ENCODE results near the gene ABI1. TPM values are rescaled to one million over a fixed set of nuclear protein-coding genes. Genes with fewer than 3 reads are reported as not detected.

ABI1 gene
- total RNA-seq, 1 donor from 2014 or later: 61.1 TPM

DNA sequence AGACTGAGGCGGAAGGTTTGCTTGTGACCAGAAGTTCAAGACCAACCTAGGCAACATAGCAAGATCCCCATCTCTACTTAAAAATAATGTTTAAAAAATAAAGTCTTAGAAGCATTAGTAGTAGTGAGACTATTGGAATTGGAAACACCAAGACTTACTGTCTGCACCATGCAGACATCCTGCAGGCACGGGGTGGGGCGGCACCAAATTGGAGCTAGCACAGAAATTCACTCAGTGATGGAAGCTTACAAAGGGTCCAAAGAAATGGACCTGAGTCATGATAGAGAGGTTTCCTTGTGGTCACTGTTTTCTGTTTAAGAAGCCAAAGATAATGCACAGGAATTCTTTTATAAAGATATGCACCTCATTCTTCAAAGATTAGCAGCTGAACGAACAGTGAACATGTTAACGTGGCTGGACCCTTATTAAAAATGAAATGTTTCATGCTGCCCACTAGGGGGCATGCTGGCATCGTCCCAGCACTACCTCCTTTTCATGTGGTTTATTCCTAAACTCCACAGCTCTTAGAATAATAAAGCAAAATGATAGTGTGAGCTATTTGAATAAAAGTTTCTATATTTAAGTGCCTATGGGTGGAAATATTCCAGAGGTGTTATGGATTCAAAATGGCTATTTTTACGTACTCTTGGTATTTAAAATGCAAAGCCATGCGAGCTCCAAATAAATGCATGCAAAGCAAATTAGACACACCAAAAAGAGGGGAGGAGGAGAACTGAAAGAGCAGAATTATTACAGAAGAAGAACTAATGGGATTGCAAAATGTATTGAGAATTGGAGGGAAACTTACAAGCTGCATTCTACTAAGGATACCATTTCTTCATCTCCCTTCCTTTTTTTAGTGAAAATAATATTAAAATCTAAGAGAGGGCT, 134.7 kb downstream of the ABI1 start:
- FAIRE-seq (no peak), DNase-seq (ENCODE audit: low read depth) (peak; percentile 55)
- no peak overlapping the region for H3K4me3 ChIP-seq (ENCODE audit: low read depth, low read length)
- H3K27me3 ChIP-seq (ENCODE audit: control insufficient read depth, insufficient read depth, low read length): no peaks in the 10 kb centered on the region
- TF ChIP-seq, protein P1, sequence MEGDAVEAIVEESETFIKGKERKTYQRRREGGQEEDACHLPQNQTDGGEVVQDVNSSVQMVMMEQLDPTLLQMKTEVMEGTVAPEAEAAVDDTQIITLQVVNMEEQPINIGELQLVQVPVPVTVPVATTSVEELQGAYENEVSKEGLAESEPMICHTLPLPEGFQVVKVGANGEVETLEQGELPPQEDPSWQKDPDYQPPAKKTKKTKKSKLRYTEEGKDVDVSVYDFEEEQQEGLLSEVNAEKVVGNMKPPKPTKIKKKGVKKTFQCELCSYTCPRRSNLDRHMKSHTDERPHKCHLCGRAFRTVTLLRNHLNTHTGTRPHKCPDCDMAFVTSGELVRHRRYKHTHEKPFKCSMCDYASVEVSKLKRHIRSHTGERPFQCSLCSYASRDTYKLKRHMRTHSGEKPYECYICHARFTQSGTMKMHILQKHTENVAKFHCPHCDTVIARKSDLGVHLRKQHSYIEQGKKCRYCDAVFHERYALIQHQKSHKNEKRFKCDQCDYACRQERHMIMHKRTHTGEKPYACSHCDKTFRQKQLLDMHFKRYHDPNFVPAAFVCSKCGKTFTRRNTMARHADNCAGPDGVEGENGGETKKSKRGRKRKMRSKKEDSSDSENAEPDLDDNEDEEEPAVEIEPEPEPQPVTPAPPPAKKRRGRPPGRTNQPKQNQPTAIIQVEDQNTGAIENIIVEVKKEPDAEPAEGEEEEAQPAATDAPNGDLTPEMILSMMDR (IDR thresholded peaks at IDR 0.05; ENCODE audit: insufficient read depth, low read length, severe bottlenecking): peak; percentile 65
- H3K36me3 ChIP-seq (ENCODE audit: control insufficient read depth, insufficient read depth, low read length): peaks cover 3% of the 10 kb centered on the region

DNA sequence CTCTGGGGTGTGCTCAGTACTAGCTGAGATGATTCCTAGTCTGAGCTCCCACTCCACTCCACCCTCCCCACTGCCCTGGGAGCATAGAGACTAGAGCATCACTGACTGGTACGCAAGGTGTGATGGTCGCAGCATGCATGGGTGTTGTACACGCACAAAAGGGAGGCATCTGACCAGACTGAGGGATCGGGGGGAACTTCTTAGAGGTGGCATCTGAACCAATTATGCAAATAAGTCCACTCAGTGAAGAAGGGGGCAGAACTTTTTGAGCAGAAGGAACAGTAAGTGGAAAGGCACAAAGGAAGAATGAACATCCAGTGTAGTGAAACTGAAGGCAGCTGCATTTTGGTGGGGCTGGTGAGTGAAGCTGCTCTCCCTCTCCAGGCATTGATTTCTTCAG, 137.7 kb downstream of the ABI1 start:
- Histone ChIP-seq H3K4me3 (ENCODE audit: low read depth, low read length) (no peak overlapping the region), H3K27me3 (ENCODE audit: control insufficient read depth, insufficient read depth, low read length) (no peaks in the 10 kb centered on the region), H3K36me3 (ENCODE audit: control insufficient read depth, insufficient read depth, low read length) (peaks cover 3% of the 10 kb centered on the region)
- TF ChIP-seq, protein P1 (IDR thresholded peaks at IDR 0.05; ENCODE audit: insufficient read depth, low read length, severe bottlenecking): no peak
- FAIRE-seq (peak; percentile 75), DNase-seq (ENCODE audit: low read depth) (no peak)

DNA sequence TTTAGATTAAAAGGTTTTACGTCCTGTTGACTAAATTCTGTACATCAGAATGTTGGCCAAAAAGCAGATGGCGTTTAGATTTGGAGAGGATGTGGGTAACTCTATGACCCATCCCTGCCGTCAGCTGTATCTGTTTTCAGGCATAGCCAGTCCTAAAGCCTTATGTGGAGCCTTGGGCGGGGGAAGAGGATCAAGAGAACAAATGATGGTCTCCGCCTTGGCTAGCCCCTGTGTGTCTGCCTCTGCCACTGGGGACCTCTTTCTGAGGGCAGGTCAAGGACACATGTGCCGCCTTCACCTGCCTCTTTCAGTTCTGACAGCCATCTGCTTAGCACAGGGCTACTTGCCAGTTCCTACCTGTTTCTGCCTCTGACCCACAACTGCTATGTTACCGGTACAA, 139.2 kb downstream of the ABI1 start:
- no peak for FAIRE-seq
- Histone ChIP-seq H3K36me3 (ENCODE audit: control insufficient read depth, insufficient read depth, low read length) (peaks cover 5% of the 10 kb centered on the region), H3K27me3 (ENCODE audit: control insufficient read depth, insufficient read depth, low read length) (no peaks in the 10 kb centered on the region), H3K4me3 (ENCODE audit: low read depth, low read length) (no peak overlapping the region)
- TF ChIP-seq, protein P1 (IDR thresholded peaks at IDR 0.05; ENCODE audit: insufficient read depth, low read length, severe bottlenecking): no peak
- DNase-seq (ENCODE audit: low read depth): no peak

DNA sequence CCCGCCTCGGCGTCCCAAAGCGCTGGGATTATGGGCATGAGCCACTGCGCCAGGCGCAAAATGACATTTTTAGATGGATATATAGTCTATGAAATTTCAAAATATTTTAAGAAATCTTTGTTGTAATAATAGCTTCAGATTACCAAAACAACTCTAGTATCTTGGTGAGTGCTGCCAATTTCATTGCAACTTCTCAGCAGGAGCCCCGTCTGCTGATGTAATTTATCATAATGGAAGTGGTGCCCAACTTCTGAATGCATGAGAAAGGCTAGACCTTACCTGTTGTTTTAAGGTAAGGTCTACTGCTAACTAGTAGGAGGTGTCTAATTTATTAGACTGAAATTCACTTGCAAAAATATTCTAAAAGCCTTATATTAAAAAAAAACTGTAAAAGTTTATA, 143.3 kb downstream of the ABI1 start:
- DNase-seq (ENCODE audit: low read depth): no peak
- H3K27me3 ChIP-seq (ENCODE audit: control insufficient read depth, insufficient read depth, low read length): no peaks in the 10 kb centered on the region
- peaks cover 7% of the 10 kb centered on the region for H3K36me3 ChIP-seq (ENCODE audit: control insufficient read depth, insufficient read depth, low read length)
- TF ChIP-seq, protein P1 (IDR thresholded peaks at IDR 0.05; ENCODE audit: insufficient read depth, low read length, severe bottlenecking): no peak
- FAIRE-seq: no peak
- no peak overlapping the region for H3K4me3 ChIP-seq (ENCODE audit: low read depth, low read length)

DNA sequence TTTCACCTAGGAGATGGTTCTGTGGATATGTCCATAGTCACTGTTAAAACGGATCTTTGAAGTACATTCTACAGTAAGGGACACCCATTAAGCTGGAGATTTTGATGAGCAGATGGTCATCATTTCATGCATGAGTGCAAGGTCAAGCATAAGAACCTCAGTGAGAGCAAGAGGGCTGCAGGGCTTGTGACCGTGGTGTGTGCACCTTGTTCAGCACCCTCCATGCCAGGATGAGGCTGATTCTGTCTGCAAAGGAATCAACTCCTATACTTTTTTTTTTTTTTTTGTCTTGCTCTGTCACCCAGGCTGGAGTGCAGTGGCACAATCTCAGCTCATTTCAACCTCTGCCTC, 145.6 kb downstream of the ABI1 start:
- H3K27me3 ChIP-seq (ENCODE audit: control insufficient read depth, insufficient read depth, low read length): no peaks in the 10 kb centered on the region
- H3K36me3 ChIP-seq (ENCODE audit: control insufficient read depth, insufficient read depth, low read length): peaks cover 4% of the 10 kb centered on the region
- TF ChIP-seq, protein P1 (IDR thresholded peaks at IDR 0.05; ENCODE audit: insufficient read depth, low read length, severe bottlenecking): no peak
- H3K4me3 ChIP-seq (ENCODE audit: low read depth, low read length): no peak overlapping the region
- DNase-seq (ENCODE audit: low read depth) (no peak), FAIRE-seq (no peak)

All from bronchial epithelial cell (primary cell).